BE2C (cell line): ENCODE data around the gene GNB1L.

Source experiments
- DNase-seq: peaks from one replicate; pipeline ENCODE4 v3.0.0-alpha.2; 2020
- H3K27me3 ChIP-seq: fragments of 250-450 bp; sonication (Bioruptor Pico); 2 replicates; pipeline ENCODE4 v1.5.1; 2020; ENCODE audit warnings: mild to moderate bottlenecking
- H3K36me3 ChIP-seq: fragments of 250-450 bp; sonication (Bioruptor Pico); 2 replicates; pipeline ENCODE4 v1.5.1; 2020; ENCODE audit warnings: mild to moderate bottlenecking
- H3K4me1 ChIP-seq: fragments of 250-450 bp; sonication (Bioruptor Pico); 2 replicates; pipeline ENCODE4 v1.5.1; 2020
- H3K4me3 ChIP-seq: 2 replicates; pipeline ENCODE4 v1.5.1; 2011; ENCODE audit warnings: low read depth, low read length
- H3K9me3 ChIP-seq: fragments of 250-450 bp; sonication (Bioruptor Pico); 2 replicates; pipeline ENCODE4 v1.5.1; 2020
- CTCF ChIP-seq: IDR thresholded peaks from 2 replicates; pipeline ENCODE4 v1.5.1; 2012; ENCODE audit warnings: mild to moderate bottlenecking, low read depth, low read length

The GNB1L gene

GRCh38 chr22:19766240-19766510, 88.5 kb downstream of the GNB1L start:
- DNase-seq = no peak
- Histone ChIP-seq H3K27me3 (peaks cover 95% of the 10 kb centered on the region), H3K4me1 (no peaks in the 10 kb centered on the region), H3K36me3 (no peaks in the 10 kb centered on the region), H3K4me3 (no peak overlapping the region), H3K9me3 (no peaks in the 10 kb centered on the region; the same call in 1 of the 2 replicates)
- TF ChIP-seq CTCF = no peak

- Histone ChIP-seq H3K9me3 (no peaks in the 10 kb centered on the region; the same call in 1 of the 2 replicates), H3K4me3 (no peak overlapping the region), H3K27me3 (peaks cover 97% of the 10 kb centered on the region), H3K4me1 (no peaks in the 10 kb centered on the region), H3K36me3 (no peaks in the 10 kb centered on the region)
- no peak for TF ChIP-seq CTCF
- no peak for DNase-seq
Measured at GRCh38 chr22:19765477-19766239, 89.0 kb downstream of the GNB1L start.

- no peak for TF ChIP-seq CTCF
- Histone ChIP-seq H3K36me3 (no peaks in the 10 kb centered on the region), H3K27me3 (peaks cover 93% of the 10 kb centered on the region), H3K9me3 (no peaks in the 10 kb centered on the region; the same call in 1 of the 2 replicates), H3K4me3 (no peak overlapping the region), H3K4me1 (no peaks in the 10 kb centered on the region)
- no peak for DNase-seq
Measured at GRCh38 chr22:19764636-19765476, 89.8 kb downstream of the GNB1L start.

GRCh38 chr22:19764299-19764593, 90.4 kb downstream of the GNB1L start:
- Histone ChIP-seq H3K36me3 (no peaks in the 10 kb centered on the region), H3K27me3 (peaks cover 93% of the 10 kb centered on the region), H3K4me1 (no peaks in the 10 kb centered on the region), H3K4me3 (no peak overlapping the region), H3K9me3 (no peaks in the 10 kb centered on the region)
- no peak for TF ChIP-seq CTCF
- no peak for DNase-seq

GRCh38 chr22:19763458-19764298, 91.0 kb downstream of the GNB1L start:
- Histone ChIP-seq H3K27me3 (peaks cover 93% of the 10 kb centered on the region), H3K4me3 (no peak overlapping the region), H3K4me1 (no peaks in the 10 kb centered on the region), H3K36me3 (no peaks in the 10 kb centered on the region), H3K9me3 (no peaks in the 10 kb centered on the region)
- no peak for TF ChIP-seq CTCF
- no peak for DNase-seq
